KMS-11 (cell line): ENCODE results near the gene FLAD1.

Experiments
- H2AFZ ChIP-seq: fragments of 200-600 bp; sonication (generic); 2 replicates; pipeline ENCODE4 v1.6.1; 2016; ENCODE audit warnings: antibody characterized with exemption, mixed run types, low read depth
- H3K27ac ChIP-seq: fragments of 200-600 bp; sonication (generic); 2 replicates; pipeline ENCODE4 v1.6.1; 2016; ENCODE audit warnings: mild to moderate bottlenecking, mixed run types
- H3K27me3 ChIP-seq: fragments of 200-600 bp; sonication (generic); 2 replicates; pipeline ENCODE4 v1.6.1; 2017; ENCODE audit warnings: mild to moderate bottlenecking, low read depth, mixed run types, moderate library complexity; ENCODE audit not compliant: insufficient read depth
- H3K36me3 ChIP-seq: fragments of 200-600 bp; sonication (generic); 2 replicates; pipeline ENCODE4 v1.6.1; 2017; ENCODE audit warnings: mild to moderate bottlenecking, mixed run types; ENCODE audit not compliant: insufficient read depth
- H3K4me1 ChIP-seq: fragments of 200-600 bp; sonication (generic); 2 replicates; pipeline ENCODE4 v1.6.1; 2016; ENCODE audit warnings: mild to moderate bottlenecking, low read depth, mixed run types; ENCODE audit not compliant: poor library complexity, severe bottlenecking
- H3K4me2 ChIP-seq: fragments of 200-600 bp; sonication (generic); 2 replicates; pipeline ENCODE4 v1.7.0; 2016; ENCODE audit warnings: mild to moderate bottlenecking, mixed run types
- H3K4me3 ChIP-seq: fragments of 200-600 bp; sonication (generic); IDR thresholded peaks from 2 replicates; pipeline ENCODE4 v1.6.1; 2017; ENCODE audit warnings: low read depth, low read length, mixed read lengths; ENCODE audit not compliant: insufficient read depth
- H3K79me2 ChIP-seq: fragments of 200-600 bp; sonication (generic); 2 replicates; pipeline ENCODE4 v1.6.1; 2016; ENCODE audit warnings: low read depth, mixed run types; ENCODE audit not compliant: insufficient read depth
- H3K9ac ChIP-seq: fragments of 200-600 bp; sonication (generic); 2 replicates; pipeline ENCODE4 v1.6.1; 2016; ENCODE audit warnings: mild to moderate bottlenecking, mixed run types
- H4K20me1 ChIP-seq: fragments of 200-600 bp; sonication (generic); 2 replicates; pipeline ENCODE4 v1.6.1; 2016; ENCODE audit warnings: mild to moderate bottlenecking, mixed run types; ENCODE audit not compliant: insufficient read depth
- CTCF ChIP-seq: fragments of 200-600 bp; sonication (generic); conservative IDR thresholded peaks from 2 replicates; pipeline ENCODE4 v1.6.1; 2017; ENCODE audit warnings: low read depth, mild to moderate bottlenecking, antibody characterized with exemption, low read length, moderate library complexity, mixed read lengths

FLAD1 gene

GRCh38 chr1:155039308-155039669 lies 56.1 kb downstream of the FLAD1 start:
- Histone ChIP-seq H3K36me3 (no peaks in the 10 kb centered on the region), H3K9ac (no peak overlapping the region), H3K79me2 (no peaks in the 10 kb centered on the region), H3K27me3 (peaks cover 12% of the 10 kb centered on the region; the same call in 1 of the 2 replicates), H3K4me3 (no peak overlapping the region), H3K27ac (no peak overlapping the region), H2AFZ (no peak overlapping the region), H4K20me1 (no peaks in the 10 kb centered on the region), H3K4me1 (peaks cover 12% of the 10 kb centered on the region), H3K4me2 (no peak overlapping the region)
- no peak for TF ChIP-seq CTCF

- Histone ChIP-seq H3K9ac (no peak overlapping the region), H3K27ac (no peak overlapping the region), H4K20me1 (no peaks in the 10 kb centered on the region), H3K79me2 (no peaks in the 10 kb centered on the region), H3K4me2 (no peak overlapping the region), H3K4me3 (no peak overlapping the region), H3K27me3 (peaks cover 5% of the 10 kb centered on the region; the same call in 1 of the 2 replicates), H3K36me3 (no peaks in the 10 kb centered on the region), H3K4me1 (peaks cover 24% of the 10 kb centered on the region), H2AFZ (no peak overlapping the region)
- TF ChIP-seq CTCF, result no peak
Measured at GRCh38 chr1:155040358-155041093, 57.4 kb downstream of the FLAD1 start.
